ENCODE results near the gene GJA4.

- TF ChIP-seq CTCF (IDR thresholded peaks at IDR 0.05) (no peak), POLR2A (IDR thresholded peaks at IDR 0.05) (no peak), POLR2AphosphoS5 (IDR thresholded peaks at IDR 0.05) (no peak)
Observed at GRCh38 chr1:34755961-34756360, 36.8 kb upstream of the GJA4 start.
